HG02943 (cell line): ENCODE results near the gene SETBP1.
A peak's percentile ranks its signal among the peaks of the same experiment; 100 is the strongest.

ENCODE experiments used
- ATAC-seq: cut with Tn5 transposase; IDR thresholded peaks from one replicate; pipeline ENCODE4 v1.9.1; 2021; ENCODE audit warnings: mild to moderate bottlenecking, low read depth, moderate library complexity; ENCODE audit not compliant: unreplicated experiment

The SETBP1 gene

DNA sequence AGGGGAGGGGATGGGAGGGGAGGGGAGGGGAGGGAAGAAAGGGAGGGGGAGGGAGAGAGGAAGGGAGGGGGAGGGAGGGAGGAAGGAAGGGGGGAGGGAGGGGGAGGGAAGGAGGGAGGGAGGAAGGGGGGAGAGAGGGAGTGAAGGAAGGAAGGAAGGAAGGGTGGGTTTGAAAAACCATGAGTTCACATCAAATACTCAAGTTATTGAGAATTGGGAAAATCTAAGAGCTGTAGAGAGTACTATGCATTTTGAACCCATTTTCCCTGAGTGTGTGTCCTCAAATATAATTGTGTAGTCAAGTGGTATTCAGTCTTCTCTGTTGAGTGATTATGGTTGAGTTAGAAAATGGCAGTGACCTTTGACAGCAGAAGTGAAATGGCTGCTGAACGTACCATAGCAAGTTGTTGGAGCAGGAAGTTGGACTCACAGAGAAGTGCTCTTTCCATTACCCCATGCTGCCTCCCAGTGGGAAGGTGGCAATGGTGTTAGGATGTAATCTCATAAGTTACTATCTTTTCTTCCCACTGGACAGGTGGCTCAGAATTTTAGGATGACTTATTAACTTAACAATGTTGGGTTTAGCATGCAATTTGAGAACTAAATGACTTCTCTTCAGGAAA lies 214.6 kb downstream of the SETBP1 start:
- ATAC-seq, result no peak

DNA sequence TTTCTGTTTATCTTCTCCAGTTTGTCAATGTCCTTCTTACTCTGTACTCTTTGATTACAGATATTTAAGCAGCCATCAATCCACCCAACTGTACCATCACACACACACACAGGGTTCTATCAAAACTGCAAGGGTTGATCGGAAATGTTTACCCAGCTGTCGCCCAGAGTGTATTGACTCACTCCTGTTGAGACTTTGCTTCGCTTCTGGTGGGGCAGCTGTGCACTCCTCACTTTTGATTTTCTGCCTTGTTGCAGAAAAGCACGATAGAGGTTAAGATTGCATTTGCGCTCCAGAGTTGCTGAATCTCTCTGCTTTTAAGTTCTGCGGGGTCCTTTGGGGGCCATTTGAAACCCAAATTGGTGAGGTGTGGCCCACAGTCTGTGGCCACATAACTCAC lies 216.2 kb downstream of the SETBP1 start:
- ATAC-seq, result no peak

DNA sequence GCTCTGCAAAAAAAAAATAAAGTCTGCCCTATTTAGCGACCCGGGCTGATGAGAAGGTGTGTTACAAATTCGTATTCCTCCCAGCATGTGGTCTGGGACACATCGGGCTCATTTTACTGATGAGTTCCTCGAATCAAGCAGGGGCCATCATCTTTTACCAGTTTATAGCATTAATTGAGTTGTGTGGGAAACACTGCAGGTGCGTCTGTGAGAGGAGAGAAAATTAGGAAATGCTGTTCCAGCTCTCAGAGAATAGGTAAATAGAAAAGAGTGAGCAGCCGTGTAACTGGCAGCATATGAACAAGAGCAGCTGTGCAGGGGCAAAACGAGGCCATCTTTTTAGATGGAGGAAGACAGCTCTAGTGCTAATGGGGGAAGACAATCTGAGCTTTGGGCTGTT lies 216.7 kb downstream of the SETBP1 start:
- ATAC-seq, result no peak

DNA sequence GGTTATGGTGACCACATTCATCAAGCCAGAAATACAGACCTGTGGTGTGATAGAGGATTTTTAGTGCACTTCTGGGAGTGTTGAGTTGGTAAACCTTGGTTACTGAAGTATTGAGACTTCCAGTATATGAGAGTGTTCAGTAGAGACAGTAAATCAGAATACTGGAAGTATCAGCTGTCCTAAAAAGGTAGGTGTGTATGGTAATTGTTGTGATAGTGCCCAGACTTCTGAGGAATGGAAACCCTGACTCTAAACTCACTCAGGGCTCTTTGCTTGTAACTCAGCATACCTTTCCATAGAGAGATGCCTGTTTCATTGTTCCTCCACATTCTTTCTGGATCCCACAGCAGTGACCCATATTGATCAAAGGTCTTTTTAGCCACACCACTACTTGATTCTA lies 217.1 kb downstream of the SETBP1 start:
- ATAC-seq, result no peak

DNA sequence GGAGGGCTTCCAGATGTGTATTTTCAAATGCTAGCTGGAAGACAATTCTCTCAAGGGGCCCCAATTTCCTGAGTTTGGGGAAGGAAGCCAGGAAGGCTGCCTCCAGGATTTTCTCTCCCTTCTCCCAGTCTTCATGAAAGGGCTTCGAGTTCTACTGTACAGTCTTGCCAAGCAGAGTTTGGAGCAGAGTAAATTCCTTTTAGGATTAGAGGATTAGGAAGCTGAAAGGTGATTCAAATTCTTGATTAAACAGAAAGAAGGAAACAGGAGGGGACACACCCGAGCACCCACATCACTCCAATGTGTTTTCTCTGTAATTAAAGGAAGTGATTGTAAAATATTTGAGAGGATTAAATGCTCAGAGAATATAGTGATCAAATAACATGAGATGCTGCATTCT lies 217.8 kb downstream of the SETBP1 start:
- no peak for ATAC-seq

DNA sequence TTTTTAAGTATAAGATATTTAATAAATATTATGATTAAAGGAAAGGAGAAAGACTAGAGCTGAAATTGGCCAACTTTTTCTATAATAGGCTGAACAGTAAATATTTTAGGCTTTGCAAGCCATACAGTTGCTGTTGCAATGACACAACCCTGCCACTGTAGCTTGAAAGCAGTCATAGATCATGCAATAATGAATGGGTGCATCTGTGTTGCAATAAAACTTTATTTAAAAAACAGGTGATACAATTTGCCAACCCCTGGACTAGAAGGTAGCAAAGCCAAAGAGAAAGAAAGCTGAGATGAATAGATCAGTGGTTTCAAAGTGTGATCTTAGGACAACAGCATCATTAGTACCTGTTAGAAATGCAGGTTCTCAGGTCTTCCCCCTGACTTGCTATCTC lies 219.1 kb downstream of the SETBP1 start:
- no peak for ATAC-seq

DNA sequence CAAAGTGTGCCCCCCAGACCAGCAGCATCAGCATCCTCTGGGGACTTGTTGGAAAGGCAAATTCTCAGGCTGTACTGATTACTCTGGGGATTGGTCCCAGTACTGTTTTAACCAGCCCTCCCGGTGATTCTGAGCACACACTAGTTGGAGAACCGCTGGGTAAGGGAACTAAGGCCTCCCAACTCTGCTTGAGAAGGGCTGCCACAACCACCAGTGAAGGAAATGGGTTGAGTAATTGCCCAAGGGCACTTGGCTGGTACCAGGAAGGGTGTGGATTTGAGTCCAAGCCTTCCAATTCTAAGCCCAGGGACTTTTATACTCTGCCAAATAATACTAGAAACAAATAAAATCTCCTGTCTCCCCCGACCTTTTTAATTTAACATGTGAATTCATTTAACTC lies 219.9 kb downstream of the SETBP1 start:
- ATAC-seq, result no peak

DNA sequence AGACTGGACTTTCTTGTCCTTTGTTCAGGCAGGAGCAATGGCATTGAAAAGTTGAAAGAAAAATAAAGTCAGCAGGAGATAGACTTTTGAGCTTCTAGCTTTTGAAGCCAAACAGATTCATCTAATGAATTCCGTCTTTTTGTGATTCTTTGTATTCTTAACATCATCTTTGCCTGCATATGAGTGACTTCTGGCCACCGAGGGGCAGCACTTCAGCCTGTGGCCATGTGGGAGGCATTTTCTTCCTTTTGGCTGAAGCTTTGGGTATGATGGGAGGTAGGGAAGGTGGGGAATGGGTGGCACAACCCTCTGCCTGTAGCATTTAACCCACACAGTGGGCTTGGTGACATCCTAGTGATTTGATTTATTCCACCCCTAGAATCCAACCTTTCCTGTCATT lies 220.6 kb downstream of the SETBP1 start:
- ATAC-seq, result no peak

DNA sequence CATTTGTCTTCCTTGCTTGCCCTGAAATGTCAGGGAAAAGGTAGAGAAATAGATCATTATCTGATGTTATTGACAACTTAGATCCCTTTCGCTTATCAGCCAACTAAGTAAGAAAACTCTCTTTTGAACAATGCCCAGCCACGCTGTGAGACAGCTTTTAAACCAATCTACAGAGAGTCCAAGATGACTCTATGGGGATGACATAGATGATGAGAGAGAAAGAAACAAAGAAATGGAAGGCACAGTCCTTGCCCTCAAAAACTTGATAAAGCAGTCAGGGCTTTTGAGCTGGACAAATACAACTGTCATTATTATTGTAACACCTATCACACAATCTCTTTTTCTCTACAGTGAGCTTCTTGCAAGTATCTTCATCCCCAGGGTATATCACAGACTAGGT lies 222.6 kb downstream of the SETBP1 start:
- ATAC-seq, result no peak

DNA sequence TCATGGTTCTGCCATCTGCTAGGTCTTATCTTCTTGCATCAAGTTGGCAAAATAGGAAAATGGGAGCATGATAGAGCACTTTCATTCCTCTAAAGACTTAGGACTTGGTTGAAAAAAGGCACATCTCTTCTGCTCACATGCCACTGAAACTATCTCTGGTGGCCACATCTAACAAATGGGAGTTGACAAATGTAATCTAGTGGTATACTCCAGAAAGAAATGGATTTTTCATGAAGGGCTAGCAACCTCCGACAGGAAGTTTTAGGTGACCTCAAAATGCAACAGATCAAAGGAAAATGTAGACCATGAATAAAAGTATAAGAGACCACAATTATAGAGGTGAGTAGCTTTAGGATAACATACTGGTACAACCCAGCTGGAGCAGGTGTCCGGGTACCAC lies 224.1 kb downstream of the SETBP1 start:
- ATAC-seq, result no peak

DNA sequence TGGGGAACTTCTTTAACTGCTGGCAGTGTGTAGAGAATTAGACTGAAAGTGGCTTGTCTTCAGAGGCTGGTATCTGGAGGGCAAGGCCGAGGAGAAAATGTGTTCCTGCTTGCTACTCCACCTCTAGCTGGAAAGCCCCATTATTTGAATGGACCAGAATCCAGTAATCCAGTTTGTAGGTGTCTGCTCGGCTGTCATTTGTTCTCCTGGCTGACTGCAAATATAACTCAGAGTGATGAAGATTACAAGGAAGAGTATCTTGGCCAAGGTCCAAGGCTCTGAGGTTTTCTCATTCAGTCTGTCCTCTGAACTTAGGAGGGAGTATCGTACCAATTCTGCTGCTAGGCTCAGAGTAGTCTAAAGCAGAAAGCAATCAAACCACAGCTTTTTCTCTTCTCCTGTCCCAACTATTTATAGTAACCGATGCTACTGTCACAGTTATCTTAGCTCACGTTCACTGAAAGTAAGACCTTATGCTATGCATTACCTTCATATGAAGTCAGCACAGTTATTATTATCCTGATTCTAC lies 228.6 kb downstream of the SETBP1 start:
- peak; percentile 82 for ATAC-seq

DNA sequence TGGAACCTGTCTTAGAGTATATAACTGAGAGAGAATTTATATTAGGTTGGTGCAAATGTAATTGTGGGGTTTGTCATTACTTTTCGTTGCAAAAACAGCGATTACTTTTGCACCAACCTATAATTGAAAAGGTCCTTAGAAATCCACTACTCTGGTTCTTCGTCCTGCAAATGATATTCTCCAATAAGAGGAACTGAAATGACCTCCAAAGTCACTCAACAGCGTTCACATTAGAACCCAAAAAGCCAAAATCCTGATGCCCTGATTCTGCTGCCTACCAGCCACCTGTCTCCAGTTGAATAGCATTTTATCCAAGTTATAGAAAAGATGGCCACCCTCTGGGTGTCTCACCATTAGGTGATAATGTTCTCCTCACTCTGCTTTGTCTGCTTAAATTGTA lies 230.6 kb downstream of the SETBP1 start:
- no peak for ATAC-seq

DNA sequence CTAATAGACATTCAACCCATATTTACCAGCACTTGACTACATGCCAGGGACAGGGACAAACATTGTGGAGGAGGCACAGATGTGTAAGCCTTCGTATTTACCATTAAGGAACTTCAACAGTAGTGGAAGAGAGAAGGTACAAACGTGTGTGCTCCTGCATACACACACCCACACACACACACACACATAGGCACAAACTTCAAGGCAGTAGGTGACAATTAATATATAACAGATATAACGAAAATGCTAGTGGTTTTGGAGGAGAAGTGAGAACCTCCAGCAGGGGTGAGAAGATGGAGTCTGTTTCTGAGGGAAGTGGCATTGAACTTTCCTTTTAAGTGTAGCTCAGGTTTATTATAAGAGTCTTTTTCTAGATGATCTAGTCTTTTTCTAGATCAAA lies 231.1 kb downstream of the SETBP1 start:
- no peak for ATAC-seq

DNA sequence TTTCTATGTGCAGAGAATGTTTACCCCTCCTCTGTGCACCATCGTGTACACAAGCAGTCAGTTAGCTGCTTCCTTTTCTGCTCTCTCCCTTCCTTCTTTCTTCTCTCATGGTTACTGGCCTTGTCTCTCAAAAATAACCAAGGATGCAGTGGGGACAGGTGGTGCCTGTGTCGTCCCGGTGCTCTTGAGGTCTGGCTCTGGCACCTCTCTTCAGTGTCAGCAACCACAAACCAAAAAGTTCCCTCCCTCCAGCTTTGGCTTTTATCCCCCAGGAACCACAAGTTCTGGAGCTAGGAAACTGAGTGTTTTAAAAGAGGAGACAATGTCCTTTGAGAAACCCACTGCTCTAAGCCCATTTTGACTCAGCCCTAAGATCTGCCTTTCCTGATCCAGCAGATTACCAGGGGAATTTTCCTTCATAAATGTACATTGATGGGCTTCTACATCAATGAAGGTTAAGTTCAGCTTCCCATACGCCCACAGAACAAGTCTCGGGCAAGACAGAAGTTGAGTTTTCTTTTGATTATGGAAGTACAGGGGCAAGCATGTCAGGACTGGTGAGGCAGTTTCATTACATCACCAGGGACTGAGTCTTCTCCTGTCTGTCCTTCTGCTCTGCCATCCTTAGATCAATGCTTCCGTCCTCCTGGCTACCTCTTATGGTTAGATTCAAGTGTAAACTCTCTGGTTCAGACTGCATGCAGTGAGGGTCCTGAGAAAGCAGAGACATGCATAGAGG lies 232.2 kb downstream of the SETBP1 start:
- ATAC-seq, result no peak

DNA sequence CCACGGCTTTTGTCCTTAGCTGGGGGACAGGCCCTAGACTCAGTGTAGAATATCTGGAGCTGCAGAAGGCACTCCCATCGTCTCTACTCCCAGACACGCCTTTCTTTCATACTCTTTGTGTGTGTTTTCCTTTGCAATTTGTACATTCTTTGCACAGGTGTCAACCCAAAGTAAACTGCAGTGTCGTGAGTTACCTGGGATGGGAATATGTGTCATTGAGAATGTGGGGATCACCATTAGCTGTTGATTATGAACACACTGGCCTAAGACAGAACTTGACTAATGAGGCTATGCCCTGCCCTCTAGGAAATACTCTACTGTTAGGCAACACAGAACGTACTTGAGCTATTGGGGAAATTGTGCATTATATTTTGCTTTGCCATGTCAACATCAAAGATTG lies 233.3 kb downstream of the SETBP1 start:
- no peak for ATAC-seq

DNA sequence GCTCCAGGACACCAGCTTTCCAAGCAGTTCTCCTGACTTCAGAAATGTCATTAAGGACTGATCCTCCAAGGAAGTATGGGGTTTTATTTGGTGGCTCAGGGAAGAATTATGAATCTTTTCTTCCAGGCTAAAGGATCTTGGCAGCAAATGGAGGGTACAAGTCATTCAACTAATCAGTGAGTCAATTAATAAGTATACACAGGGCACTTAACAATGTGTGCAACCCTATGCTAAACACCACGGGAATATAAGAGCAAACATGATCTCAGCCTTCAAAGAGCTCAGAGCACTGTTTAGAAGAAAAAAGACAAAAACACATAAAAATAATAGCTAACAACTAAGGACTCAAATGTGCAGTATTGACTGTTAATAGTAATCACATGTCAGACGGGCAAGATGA lies 234.5 kb downstream of the SETBP1 start:
- no peak for ATAC-seq

DNA sequence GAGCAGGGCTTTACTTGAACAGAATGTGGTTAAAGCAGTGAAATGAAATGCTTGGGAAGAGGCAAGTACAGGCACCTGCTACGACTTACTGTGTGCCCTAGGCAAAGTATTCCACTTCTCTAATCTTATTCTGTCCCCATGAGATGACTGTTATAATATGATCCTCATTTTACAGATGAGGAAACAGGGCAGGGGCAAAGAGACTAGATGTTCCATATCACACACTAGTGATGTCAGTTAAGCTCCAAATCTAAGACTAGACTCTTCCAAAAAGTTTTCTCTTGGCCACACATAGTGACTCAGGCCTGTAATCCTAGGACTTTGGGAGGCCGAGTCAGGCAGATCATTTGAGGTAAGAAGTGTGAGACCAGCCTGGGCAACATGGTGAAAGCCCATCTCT lies 235.0 kb downstream of the SETBP1 start:
- ATAC-seq, result no peak

DNA sequence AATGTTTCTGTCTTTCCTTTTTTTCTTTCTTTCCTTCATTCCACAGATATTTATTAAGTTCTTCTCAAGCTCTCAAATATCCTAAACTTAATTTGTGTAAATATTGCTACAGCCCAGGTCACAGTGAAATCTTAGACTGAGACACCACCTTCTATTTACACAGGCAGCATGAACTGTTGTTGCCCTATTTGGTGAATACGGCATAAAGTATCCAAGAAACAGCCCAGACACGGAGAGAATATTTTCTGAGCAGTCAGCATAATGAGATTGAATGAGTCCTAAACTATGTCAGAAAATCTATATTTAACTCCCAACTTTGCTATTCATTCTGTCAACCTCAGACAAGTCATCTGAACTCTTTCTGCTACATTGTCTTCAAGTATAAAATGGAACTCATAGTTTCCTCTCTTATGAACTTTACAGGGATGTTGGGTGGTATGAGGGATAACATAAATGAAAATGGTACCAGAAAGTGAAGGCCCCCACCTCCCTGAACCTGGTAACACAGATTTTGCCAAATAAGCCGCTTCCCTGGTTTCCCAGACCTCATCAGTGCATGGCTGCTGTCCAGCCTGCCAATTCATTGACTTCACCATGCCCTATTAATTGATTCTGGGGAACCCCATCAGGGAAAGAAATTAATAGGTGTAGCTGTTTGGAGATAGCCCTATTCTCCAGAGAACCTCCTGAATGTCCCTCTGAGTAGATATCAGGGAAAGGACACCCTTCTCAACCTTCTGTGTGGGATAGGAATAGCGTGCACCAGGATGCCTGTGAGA lies 235.9 kb downstream of the SETBP1 start:
- ATAC-seq, result no peak

DNA sequence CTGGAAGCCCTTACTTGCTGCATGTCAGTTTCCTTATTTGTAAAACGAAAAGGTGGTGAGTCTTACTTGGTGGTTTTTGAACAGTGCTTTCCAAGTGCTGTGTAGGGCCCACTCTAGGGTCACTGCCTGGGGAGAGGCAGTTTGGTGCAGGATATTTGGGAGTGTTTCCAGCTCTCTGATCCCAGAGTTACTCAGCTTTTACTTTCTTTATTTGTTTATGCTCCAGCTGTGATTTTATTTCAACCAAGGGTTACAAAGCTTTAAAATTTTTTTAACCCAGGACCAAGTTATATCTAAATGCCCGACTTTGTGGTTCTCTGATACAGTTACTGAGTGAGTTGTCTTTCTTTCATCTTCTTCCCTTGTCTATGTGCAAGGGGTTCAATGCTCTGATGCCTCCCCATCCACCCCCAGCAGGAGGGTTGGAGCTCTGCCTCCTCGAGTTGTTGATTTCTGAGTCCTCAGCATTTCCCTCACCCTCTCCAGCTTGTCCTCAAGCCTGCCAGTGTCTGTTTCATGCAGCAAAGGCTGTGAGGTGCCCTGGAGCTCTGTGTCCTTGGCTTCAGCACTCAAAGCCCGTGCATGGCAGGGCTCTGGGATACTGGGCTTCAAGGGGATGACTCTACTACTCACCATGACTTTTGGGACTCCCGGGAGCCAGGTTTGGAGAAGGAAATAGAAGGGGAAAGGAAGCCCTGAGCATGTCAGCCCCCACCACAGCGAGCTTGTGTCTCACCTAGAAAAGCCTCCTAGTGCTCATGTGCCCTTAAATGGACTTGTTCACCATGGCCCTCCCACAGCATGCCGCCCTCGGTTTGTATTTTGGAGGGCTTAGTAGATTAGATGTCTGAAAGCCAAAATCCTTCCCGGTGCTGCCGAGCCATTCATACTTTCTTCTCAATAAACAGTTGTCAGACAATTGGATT lies 236.8 kb downstream of the SETBP1 start:
- ATAC-seq, result no peak

DNA sequence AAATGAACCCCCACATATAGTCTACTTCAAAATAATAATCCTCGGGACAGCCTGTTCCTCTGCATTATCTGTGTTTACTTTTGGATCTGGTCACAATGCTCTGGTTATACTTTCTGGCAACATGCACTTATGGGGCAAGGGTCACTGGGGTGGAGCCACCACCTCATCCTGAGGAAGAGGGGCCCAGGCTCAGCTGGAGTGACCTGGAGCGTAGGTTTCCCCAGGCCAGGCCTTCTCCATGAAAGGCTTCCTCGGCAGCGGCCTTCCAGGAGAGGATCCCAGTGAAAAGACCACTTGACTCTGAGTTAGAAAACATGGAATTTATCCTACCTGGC lies 237.4 kb downstream of the SETBP1 start:
- ATAC-seq, result no peak

DNA sequence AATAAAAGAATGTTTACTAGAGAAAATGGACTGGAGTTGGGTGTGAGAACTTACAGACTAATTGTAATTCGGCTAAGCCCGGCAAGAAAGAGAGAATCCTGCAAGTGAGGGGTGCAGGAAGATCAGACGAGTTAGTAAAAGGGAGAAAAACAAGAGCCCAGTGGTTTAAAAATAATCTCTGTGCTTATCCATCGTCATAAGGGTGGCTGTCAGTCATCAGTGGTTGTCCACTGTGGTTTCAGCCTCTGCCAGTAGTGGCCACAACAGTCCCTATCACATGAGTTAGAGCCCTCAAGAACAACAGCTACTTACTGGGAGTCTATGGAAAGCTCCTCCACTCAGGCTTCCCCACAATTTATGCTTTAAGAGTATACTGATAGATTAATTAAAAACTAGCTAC lies 239.8 kb downstream of the SETBP1 start:
- ATAC-seq, result no peak
